GM18867 (cell line): ENCODE results near the gene ITGA7.

Experiments
- ATAC-seq: cut with Tn5 transposase; IDR thresholded peaks from one replicate; pipeline ENCODE4 v1.9.1; 2021; ENCODE audit warnings: mild to moderate bottlenecking, moderate library complexity; ENCODE audit not compliant: unreplicated experiment

The ITGA7 gene, protein sequence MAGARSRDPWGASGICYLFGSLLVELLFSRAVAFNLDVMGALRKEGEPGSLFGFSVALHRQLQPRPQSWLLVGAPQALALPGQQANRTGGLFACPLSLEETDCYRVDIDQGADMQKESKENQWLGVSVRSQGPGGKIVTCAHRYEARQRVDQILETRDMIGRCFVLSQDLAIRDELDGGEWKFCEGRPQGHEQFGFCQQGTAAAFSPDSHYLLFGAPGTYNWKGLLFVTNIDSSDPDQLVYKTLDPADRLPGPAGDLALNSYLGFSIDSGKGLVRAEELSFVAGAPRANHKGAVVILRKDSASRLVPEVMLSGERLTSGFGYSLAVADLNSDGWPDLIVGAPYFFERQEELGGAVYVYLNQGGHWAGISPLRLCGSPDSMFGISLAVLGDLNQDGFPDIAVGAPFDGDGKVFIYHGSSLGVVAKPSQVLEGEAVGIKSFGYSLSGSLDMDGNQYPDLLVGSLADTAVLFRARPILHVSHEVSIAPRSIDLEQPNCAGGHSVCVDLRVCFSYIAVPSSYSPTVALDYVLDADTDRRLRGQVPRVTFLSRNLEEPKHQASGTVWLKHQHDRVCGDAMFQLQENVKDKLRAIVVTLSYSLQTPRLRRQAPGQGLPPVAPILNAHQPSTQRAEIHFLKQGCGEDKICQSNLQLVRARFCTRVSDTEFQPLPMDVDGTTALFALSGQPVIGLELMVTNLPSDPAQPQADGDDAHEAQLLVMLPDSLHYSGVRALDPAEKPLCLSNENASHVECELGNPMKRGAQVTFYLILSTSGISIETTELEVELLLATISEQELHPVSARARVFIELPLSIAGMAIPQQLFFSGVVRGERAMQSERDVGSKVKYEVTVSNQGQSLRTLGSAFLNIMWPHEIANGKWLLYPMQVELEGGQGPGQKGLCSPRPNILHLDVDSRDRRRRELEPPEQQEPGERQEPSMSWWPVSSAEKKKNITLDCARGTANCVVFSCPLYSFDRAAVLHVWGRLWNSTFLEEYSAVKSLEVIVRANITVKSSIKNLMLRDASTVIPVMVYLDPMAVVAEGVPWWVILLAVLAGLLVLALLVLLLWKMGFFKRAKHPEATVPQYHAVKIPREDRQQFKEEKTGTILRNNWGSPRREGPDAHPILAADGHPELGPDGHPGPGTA

DNA sequence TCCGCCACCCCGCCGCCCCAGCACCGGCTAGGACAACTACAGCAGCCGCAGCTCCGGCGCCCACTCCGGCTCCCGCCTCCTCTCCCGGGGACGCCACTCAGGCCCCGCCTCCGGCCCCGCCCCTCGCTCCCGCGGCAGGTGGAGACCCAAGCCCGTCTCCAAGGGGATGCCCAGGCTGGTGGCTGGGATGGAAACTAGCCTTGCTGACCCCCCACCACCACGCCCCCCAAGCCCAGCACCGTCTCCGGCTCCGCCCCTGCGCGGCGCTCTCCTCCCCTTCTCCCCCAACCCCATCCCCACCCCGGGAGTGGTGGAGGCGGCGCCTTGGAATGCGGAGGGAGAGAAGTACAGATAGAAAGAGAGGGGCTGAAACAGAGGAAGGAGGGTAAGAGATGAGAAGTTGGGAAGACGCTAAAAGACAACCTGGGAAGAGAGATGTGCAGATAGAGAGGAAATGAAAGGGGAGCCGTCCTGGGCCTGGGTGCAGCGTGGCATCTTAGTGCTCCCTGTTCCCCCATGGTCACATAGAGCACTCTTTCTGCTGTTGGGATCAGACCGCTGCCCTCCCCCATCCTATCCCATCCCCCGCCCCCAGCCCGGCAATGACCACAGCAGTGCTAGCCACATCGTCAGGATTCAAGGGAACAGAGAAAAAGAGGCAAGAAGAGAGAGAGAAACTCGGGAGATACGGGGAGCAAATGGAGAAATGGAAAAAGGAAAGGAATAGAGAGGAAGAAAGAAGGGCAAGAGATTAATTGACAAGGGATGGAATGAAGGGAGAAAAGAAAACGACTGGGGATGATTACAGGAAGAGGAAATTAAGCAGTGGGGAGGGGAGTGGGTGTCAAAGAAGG lies at the start of gene ITGA7:
TSS of gene ITGA7 (minus strand) at position 64 of the 854 bp plus-strand sequence. CDS start 222 bp downstream, outside the sequence.
- ATAC-seq = peak; percentile 59

DNA sequence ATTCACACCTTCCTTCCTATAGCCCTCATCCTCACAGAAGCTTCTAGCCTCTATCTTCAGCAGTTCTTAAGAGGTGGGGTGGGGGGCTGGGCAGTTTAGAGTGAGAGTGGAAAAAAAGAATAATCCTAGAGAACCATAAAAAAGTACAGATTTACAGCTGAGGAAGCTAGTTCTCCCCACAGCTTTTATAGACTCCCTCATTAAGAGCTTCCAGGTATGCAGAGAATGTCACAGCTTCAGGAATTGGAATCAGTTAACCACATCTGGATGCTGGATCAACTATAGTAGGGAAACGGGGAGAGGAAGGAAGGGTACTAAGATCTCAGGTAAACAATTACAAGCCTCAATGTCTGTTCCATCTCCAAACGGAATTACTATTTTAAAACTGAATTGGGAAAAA lies 47.5 kb upstream of the ITGA7 start:
- ATAC-seq = no peak

DNA sequence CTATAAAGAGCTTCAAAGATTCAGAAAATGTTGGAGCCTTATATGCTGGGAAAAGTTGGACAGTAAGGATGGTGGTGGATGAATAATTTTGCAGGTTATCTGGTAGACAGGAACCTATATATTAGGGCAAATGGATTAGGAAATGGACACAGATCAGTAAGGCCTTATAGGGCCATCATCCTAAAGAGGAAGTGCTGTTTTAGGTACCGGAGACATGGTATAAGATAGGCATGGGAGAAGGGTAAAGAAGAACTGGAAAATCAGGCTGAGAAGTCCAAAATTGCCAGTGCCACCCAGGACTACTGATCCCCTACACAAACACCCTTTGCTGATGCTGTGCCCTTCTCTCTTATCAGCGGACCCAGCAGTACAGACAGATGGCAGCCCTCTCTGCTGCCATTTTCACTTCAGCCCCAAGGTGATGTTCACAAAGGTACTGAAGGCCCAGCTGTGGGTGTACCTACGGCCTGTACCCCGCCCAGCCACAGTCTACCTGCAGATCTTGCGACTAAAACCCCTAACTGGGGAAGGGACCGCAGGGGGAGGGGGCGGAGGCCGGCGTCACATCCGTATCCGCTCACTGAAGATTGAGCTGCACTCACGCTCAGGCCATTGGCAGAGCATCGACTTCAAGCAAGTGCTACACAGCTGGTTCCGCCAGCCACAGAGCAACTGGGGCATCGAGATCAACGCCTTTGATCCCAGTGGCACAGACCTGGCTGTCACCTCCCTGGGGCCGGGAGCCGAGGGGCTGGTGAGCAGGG lies 40.7 kb upstream of the ITGA7 start:
- ATAC-seq = no peak

DNA sequence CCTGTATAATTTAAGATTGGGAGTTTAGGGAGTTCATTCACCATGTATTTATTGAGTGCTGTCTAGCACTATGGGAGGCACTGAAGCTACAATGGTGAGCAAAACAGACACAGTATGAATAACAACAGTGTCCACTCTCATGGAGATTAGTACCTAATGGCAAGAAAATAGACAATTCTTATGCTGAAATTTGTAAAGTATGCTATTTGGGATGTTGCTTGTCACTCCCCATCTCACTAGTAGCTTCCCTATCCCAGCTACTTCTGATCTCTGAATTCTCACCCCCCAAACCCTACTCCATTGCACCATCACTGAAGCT lies 39.2 kb upstream of the ITGA7 start:
- no peak for ATAC-seq

DNA sequence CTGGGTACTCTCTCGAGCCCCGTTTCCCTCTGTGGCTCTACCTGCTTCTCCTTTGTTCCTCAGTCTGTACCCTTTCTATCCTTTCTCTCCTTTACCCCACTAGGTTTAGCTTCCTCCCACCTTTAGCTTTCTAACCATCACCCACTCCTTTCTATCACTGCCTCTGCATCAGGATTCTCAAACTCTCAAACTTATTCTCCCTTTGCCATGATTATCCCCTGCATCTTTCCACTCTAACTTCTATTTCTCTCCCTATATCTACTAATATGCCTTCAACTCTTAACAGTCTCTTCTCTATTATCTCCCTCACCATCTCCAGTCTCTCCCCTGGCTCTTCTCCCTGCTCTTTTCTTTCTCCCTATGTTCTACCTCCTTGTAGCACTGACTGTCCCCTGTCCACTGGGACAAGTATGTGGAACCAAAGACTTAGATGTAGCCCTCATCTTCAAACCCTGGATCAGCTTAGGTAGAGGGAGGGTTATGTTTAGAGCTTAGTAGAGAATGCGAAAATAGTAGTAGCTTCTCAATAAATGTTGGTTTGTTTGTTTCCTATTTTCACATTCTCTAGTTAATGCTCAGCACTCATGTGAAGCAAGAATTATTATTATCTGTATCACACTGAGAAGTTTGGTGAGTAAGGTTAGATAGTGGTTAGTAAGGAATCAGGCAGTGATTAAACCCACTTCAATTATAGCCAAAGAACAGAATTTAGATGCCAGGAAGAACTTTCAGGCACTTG lies 38.6 kb upstream of the ITGA7 start:
- ATAC-seq = no peak

DNA sequence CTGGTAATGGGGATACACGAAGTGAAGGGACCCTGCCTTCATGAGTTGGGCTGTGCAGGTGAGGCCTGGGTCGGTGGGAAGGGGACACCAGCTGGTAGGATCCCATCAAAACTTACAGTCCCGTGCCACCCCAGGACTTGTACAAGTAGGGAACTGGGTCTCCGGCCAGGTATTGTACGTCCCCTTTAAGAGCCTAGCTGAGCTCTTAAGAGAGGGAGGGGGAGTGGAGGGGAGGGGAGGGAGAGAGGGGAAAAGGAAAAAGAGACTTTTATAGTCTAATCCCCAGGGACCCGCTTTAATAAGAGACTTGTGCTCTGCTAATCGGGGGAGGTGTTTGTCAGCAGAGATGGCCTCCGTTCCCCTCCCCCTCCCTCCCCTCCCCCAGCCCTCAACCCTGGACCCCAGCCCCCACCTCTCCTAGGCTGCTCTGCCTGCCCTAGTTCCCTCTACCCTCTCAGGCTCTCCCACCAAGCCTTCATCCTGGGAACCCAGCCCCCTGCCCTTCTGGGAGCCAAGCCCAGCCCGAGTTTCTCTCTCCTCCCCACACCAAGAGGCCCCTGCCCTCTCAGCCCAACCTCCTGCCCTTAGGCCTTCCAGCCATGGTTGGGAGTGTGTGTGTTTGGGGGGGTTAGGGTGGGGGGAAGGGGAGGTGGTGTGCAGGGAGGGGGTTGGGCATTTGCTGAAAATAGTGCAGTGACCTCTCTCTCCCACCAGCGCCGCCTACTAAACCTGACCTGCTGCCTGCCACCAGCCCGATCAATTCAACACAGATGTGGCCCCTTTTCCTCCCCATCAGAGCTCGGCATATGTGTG lies 37.9 kb upstream of the ITGA7 start:
- ATAC-seq = no peak

DNA sequence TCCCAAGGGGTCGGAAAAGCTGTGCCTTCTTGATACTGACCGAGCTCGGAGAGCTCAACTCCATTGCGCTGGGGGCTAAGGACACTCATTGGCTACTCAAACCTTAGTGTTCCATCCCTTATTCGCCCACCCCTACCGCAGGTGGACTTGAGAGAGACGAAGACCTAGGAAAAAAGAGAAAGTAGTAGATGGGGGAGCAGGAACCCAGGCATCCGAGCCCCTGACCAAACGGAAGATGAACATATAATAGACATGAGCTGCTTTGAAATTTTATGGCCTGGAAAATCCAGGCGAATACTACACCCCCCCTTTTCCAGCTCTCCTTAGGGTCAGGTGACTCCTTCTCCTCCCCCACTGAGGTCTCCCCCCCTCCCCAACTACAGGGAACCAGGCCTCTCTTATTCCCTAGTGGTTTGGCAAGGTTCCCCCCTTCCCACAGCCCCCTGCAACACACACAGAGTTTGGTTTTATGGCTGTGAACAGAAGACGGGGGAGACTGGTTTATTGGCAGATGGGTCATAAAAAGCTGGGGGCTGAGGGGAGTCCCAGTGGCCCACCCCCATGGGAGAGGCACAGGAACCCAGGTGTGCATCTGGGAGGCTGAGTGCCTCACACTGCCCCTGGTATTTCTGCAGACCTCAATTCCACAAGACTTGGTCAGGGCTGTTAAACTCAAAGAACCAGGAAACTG lies 36.8 kb upstream of the ITGA7 start:
- ATAC-seq = no peak

DNA sequence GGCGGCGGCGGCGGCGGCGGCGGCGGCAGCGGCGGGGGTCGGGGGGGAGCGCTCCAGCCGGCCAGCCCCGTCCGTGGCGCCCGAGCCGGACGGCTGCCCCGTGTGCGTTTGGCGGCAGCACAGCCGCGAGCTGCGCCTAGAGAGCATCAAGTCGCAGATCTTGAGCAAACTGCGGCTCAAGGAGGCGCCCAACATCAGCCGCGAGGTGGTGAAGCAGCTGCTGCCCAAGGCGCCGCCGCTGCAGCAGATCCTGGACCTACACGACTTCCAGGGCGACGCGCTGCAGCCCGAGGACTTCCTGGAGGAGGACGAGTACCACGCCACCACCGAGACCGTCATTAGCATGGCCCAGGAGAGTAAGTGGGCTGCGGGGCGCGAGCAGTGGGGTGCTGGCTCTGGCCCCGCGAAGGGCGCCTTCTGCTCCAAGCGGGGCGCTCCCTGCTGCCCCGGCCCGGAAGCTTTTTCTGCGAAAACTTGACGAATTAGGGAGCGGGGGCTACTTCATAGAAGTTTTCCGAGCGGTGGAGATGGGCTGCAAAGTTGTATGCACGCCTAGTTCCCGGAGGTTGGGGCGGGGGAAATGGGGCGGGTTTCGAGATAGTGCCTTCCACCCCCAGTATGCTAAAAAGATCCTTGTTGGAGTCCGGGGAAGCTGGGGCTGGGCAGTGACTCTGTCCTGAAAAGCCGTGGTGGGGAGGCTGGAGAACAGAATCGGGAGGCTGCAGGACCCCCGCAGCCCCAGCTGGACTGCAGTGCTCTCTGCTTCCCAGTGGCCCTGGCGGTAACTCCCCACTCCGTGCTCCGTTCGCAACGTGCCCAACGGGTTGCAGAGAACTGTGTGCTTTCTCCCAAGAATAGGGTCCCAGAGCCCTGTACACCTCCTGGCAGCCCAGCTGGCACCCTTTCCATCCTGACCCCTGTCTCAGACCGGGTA lies 36.0 kb upstream of the ITGA7 start:
- peak; percentile 58 for ATAC-seq

DNA sequence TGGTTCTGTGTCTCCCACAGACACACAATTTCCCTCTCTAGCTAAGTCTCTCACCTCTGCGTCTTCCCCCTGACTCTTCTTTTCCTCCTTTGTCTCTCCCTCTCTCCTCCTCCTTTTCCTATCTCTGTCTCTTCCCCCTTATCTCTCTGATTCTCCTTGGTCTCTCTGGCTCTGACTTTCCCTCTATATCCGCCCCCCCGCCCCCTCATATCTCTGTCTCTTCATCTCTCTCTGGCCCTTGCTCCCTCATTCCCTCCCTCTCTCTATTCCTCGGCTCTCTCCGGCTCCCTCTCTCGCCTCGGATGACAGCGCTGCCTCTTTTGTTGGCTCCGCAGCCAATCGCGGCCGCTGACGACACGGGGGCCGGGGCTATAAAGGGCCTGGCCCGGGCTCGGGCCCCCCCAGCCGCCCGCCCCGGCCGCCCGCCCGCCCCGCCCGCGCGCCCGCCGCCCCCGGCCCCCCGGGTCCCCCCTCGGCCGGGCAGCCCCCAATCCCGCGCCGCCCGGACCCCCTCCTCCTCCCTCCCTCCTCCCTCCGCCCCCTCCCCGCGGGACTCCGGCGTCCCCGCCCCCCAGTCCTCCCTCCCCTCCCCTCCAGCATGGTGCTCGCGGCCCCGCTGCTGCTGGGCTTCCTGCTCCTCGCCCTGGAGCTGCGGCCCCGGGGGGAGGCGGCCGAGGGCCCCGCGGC lies 35.2 kb upstream of the ITGA7 start, which contains the start of gene GDF11:
TSS of gene GDF11 (plus strand) at position 404 of the 687 bp plus-strand sequence. CDS start at position 599, 195 bp downstream.
- ATAC-seq = peak; percentile 36

DNA sequence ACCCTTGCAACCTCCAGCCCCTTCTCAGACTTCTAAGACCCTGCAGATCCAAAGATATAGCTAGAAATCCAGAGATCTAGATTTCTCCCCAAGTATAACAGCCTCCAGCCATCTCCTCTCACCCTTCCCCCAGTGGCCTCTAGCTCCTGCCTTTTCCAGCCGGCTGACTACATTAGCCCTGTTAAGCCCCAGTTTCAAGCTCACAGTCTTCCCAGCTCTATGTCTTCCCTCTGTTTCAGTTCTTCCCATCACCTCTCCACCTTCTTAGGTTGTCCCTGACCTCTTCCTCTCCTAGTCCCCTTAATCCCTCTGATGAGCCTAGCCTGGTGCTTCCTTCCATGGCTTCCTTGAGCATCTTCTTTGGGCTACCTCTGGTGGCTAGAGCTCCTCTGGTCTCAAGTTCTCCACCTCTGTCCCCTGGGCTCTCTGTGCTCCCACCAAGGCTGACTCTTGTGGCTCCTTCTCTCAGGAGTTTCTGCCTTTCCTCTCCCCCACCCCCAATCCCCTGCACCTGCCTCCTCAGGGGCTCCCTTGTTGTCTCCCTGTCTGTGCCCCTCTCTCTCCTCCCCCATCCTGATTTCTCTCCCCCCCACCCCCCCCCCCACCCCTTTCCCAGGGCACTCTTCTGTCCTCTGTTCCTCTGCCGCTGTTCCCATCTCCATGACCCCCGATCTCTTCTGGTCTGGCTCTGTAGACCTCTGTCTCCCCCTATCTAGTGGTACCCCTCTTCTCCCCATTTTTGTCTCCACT lies 34.4 kb upstream of the ITGA7 start:
- no peak for ATAC-seq

DNA sequence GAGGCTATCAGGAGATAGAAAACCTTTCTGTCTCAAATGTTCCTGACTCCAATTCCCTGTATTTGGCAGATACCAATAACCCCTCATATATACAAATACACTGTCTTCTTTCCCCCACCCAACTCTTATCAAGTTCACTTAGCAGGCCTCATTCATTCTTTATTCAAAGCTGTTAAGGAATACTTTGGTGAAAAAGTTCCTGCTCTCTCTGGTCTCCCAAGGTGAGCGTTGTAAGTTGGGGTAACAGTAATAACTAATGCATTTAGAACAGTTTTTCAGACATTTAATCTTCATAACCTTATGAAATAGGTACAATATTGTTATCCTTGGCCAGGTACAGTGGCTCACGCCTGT lies 31.3 kb upstream of the ITGA7 start:
- no peak for ATAC-seq

DNA sequence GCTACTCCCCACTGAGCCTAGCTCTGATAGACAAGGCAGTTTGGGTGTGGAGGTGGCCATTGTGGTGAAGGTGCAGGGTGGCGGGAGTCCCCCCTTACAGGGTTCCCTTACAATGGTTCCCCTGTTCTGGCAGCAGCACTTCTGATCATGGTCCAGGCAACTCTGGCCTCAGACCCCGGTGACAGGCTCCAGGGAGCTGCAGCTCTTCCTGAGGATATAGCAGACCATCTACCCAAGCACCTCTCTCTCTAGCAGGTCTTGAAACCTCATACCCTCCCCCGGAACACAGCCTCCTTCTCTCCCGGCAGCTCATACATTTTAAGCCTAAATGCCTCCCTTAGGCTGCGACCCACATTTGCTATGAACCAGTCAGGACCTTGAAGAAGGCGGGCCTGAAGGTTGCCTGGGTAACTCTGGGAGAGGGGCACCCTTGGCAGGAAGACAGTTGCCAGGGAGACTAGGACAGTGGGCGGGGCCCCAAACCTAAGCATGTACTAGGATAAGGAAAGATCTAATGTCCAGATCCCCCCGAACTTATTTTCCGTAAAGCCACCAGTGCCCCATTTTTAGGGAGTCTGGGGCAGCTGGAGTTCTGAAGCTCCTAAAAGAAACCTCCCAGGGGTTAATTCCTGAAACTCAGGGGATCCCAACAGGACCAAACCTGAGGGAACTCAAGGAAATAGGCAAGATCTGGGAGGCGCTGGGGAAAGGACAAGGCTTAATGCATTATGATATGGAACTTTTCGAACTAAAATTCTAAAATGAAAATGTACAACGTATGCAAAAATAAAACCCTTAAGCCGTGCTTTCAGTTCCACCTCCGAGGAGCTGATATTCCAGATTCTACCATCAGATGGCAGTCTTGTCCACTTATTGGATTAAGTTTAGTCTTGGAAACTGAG lies 30.7 kb upstream of the ITGA7 start:
- peak; percentile 84 for ATAC-seq

DNA sequence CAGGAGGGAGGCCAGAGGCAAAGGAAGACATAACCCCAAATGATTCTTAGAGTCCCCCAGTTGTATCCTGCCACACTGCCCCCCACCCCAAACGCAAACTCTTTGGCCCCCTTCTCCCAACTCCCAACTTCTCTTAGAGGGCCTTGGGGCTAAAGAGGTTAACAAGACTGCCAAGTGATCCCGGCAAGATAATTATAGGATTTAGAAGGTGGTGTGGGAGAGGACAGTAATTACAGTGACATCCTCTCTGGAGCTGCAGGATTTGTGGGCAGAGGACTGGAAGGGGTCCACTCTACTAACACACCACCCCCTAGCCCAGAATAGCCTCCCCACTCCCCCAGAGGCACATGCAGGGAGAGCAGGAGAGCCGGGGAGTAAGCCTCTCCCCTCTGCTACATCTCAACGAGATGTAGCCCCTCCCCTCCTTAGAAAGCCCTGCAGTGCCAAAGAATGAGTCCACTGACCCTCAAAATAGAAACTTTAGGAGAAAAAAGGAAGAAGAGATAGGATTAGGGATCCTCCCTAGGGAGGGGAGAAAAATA lies 29.9 kb upstream of the ITGA7 start:
- no peak for ATAC-seq
